Gastrocnemius medialis (tissue), 4 donors: ENCODE data around the gene ATP6V0B.

Source experiments
- CTCF ChIP-seq, 5 experiments: fragments of 450-650 bp in 3 of 5; fragments of 200-600 bp in 2 of 5; sonication (generic) in 2 of 5; IDR thresholded peaks in 4 of 5; conservative IDR thresholded peaks in 1 of 5; 1 replicate in 4 of 5; 2 replicates in 1 of 5; pipeline ENCODE4 v1.5.1; 2016 to 2019; ENCODE audit warnings: antibody characterized with exemption in 5 of 5, mild to moderate bottlenecking in 3 of 5, moderate library complexity in 3 of 5
- POLR2A ChIP-seq, 2 donors: fragments of 450-650 bp; IDR thresholded peaks; one replicate each; pipeline ENCODE4 v1.6.1; 2017; ENCODE audit warnings: antibody characterized with exemption in 2 of 2, mild to moderate bottlenecking in 2 of 2, moderate library complexity in 2 of 2

- TF ChIP-seq CTCF (IDR thresholded peaks at IDR 0.05 in 4 of 5, conservative IDR thresholded peaks at IDR 0.05 in 1 of 5) (no peak), POLR2A (IDR thresholded peaks at IDR 0.05) (no peak)
Measured at GRCh38 chr1:44012941-44013609, 38.3 kb downstream of the ATP6V0B start.
